ENCODE measurements around the gene TLX1.

The TLX1 gene

GRCh38 chr10:101140950-101141615 lies 10.0 kb downstream of the TLX1 start:
- Histone ChIP-seq H3F3A (ENCODE audit: insufficient read depth) (no peaks in the 10 kb centered on the region), H3K9me2 (replicated peaks; ENCODE audit: insufficient read depth, low read length) (no peaks in the 10 kb centered on the region), H3K27ac (ENCODE audit: low read depth, low read length) (no peak overlapping the region), H3K36me3 (ENCODE audit: low read length) (no peaks in the 10 kb centered on the region), H3K27me3 (ENCODE audit: low read length) (no peaks in the 10 kb centered on the region), H3K79me2 (ENCODE audit: insufficient read depth, low read length) (no peaks in the 10 kb centered on the region), H3K9me3 (ENCODE audit: insufficient read depth, low read length) (no peaks in the 10 kb centered on the region), H2AFZ (ENCODE audit: low read depth, low read length, severe bottlenecking) (no peak overlapping the region), H3K9ac (ENCODE audit: low read length) (no peak overlapping the region), H3K4me3 (ENCODE audit: insufficient read depth, low read length, poor library complexity, severe bottlenecking) (no peak overlapping the region), H3K4me2 (ENCODE audit: low read depth, low read length, poor library complexity, severe bottlenecking) (no peak overlapping the region), H4K20me1 (ENCODE audit: low read depth, low read length) (no peaks in the 10 kb centered on the region)
- TF ChIP-seq EZH2phosphoT487 (conservative IDR thresholded peaks at IDR 0.05; ENCODE audit: low read length) (no peak), CTCF (IDR thresholded peaks at IDR 0.05; ENCODE audit: insufficient read depth, low read length, poor library complexity, severe bottlenecking) (no peak)

- Histone ChIP-seq H3K9me3 (ENCODE audit: insufficient read depth, low read length) (no peaks in the 10 kb centered on the region), H3K9me2 (replicated peaks; ENCODE audit: insufficient read depth, low read length) (no peaks in the 10 kb centered on the region), H3K4me3 (ENCODE audit: insufficient read depth, low read length, poor library complexity, severe bottlenecking) (no peak overlapping the region), H3F3A (ENCODE audit: insufficient read depth) (no peaks in the 10 kb centered on the region), H3K9ac (ENCODE audit: low read length) (no peak overlapping the region), H4K20me1 (ENCODE audit: low read depth, low read length) (no peaks in the 10 kb centered on the region), H3K79me2 (ENCODE audit: insufficient read depth, low read length) (no peaks in the 10 kb centered on the region), H3K36me3 (ENCODE audit: low read length) (no peaks in the 10 kb centered on the region), H2AFZ (ENCODE audit: low read depth, low read length, severe bottlenecking) (no peak overlapping the region), H3K27me3 (ENCODE audit: low read length) (no peaks in the 10 kb centered on the region), H3K4me2 (ENCODE audit: low read depth, low read length, poor library complexity, severe bottlenecking) (no peak overlapping the region), H3K27ac (ENCODE audit: low read depth, low read length) (no peak overlapping the region)
- TF ChIP-seq CTCF (IDR thresholded peaks at IDR 0.05; ENCODE audit: insufficient read depth, low read length, poor library complexity, severe bottlenecking) (peak; percentile 92), EZH2phosphoT487 (conservative IDR thresholded peaks at IDR 0.05; ENCODE audit: low read length) (no peak)
These were observed 10.8 kb downstream of the TLX1 start for GRCh38 chr10:101141616-101142532.

- no peaks in the 10 kb centered on the region for H4K20me1 ChIP-seq (ENCODE audit: low read depth, low read length)
- no peaks in the 10 kb centered on the region for H3K9me3 ChIP-seq (ENCODE audit: insufficient read depth, low read length)
- H3K9ac ChIP-seq (ENCODE audit: low read length): no peak overlapping the region
- no peaks in the 10 kb centered on the region for H3K9me2 ChIP-seq (replicated peaks; ENCODE audit: insufficient read depth, low read length)
- no peak overlapping the region for H3K27ac ChIP-seq (ENCODE audit: low read depth, low read length)
- H2AFZ ChIP-seq (ENCODE audit: low read depth, low read length, severe bottlenecking): no peak overlapping the region
- no peak for TF ChIP-seq EZH2phosphoT487 (conservative IDR thresholded peaks at IDR 0.05; ENCODE audit: low read length)
- no peak for TF ChIP-seq CTCF (IDR thresholded peaks at IDR 0.05; ENCODE audit: insufficient read depth, low read length, poor library complexity, severe bottlenecking)
- H3K79me2 ChIP-seq (ENCODE audit: insufficient read depth, low read length): no peaks in the 10 kb centered on the region
- no peaks in the 10 kb centered on the region for H3F3A ChIP-seq (ENCODE audit: insufficient read depth)
- no peak overlapping the region for H3K4me2 ChIP-seq (ENCODE audit: low read depth, low read length, poor library complexity, severe bottlenecking)
- H3K36me3 ChIP-seq (ENCODE audit: low read length): no peaks in the 10 kb centered on the region
- no peak overlapping the region for H3K4me3 ChIP-seq (ENCODE audit: insufficient read depth, low read length, poor library complexity, severe bottlenecking)
- no peaks in the 10 kb centered on the region for H3K27me3 ChIP-seq (ENCODE audit: low read length)
These were observed 11.6 kb downstream of the TLX1 start for GRCh38 chr10:101142533-101143344.

All from SU-DHL-6 (cell line).